ENCODE measurements around the gene CR1L. TPM values are rescaled to one million over a fixed set of nuclear protein-coding genes. Genes with fewer than 3 reads are reported as not detected.
"Not testable (repeated sequence)": the region's sequence is repeated elsewhere in the genome, so short reads cannot be mapped to it uniquely, and the experiment has no call there.

The CR1L gene
- total RNA-seq, 3 donors from 2014 or later, result not detected

GRCh38 chr1:207747627-207748492 lies 102.9 kb downstream of the CR1L start:
- H3K9me3 ChIP-seq, result no peaks in the 10 kb centered on the region
- peaks cover 13% of the 10 kb centered on the region for H3K4me1 ChIP-seq (ENCODE audit: low read depth)
- ATAC-seq (no peak), DNase-seq (peak in 1 of 3 donors; percentile 9)
- intact Hi-C loops (cut with DNase I, micrococcal nuclease), result no loop called here
- no peak for TF ChIP-seq CTCF (IDR thresholded peaks at IDR 0.05)
- H3K36me3 ChIP-seq (ENCODE audit: low read depth), result no peaks in the 10 kb centered on the region
- no peak overlapping the region for H3K4me3 ChIP-seq

GRCh38 chr1:207748737-207749528 lies 104.0 kb downstream of the CR1L start:
- no peak for TF ChIP-seq CTCF (IDR thresholded peaks at IDR 0.05)
- Histone ChIP-seq H3K4me3 (no peak overlapping the region), H3K9me3 (no peaks in the 10 kb centered on the region), H3K36me3 (ENCODE audit: low read depth) (no peaks in the 10 kb centered on the region), H3K4me1 (ENCODE audit: low read depth) (peaks cover 23% of the 10 kb centered on the region)
- peak in 1 of 3 donors; percentile 15 for DNase-seq
- ATAC-seq, result peak; percentile 4
- intact Hi-C loops (cut with DNase I, micrococcal nuclease), result no loop called here

GRCh38 chr1:207750631-207751305 lies 105.8 kb downstream of the CR1L start:
- no peak for TF ChIP-seq CTCF (IDR thresholded peaks at IDR 0.05)
- Histone ChIP-seq H3K9me3 (no peaks in the 10 kb centered on the region), H3K4me3 (no peak overlapping the region), H3K4me1 (ENCODE audit: low read depth) (peaks cover 38% of the 10 kb centered on the region), H3K36me3 (ENCODE audit: low read depth) (no peaks in the 10 kb centered on the region)
- DNase-seq (peak in 1 of 3 donors; percentile 9), ATAC-seq (no peak)
- intact Hi-C loops (cut with DNase I, micrococcal nuclease), result no loop called here

GRCh38 chr1:207751463-207751789 lies 106.5 kb downstream of the CR1L start:
- H3K36me3 ChIP-seq (ENCODE audit: low read depth); DNase-seq; ATAC-seq; H3K9me3 ChIP-seq; intact Hi-C loops (cut with DNase I, micrococcal nuclease): not testable (repeated sequence)
- Histone ChIP-seq H3K4me1 (ENCODE audit: low read depth) (peaks cover 44% of the 10 kb centered on the region), H3K4me3 (peak overlapping the region; percentile 69)

GRCh38 chr1:207751790-207752455 lies 107.0 kb downstream of the CR1L start, which contains the start of gene CD46:
CD46 (plus strand) TSS chr1:207752054; CDS start chr1:207752213, 159 bp downstream.
- ATAC-seq (peak; percentile 94), DNase-seq (peak; percentile 98)
- intact Hi-C loops (cut with DNase I, micrococcal nuclease), result no loop called here
- TF ChIP-seq CTCF (IDR thresholded peaks at IDR 0.05), result no peak
- H3K4me3 ChIP-seq, result peak within 1 kb of the TSS; percentile 69
- no peaks in the 10 kb centered on the region for H3K9me3 ChIP-seq
- peaks cover 45% of the 10 kb centered on the region for H3K4me1 ChIP-seq (ENCODE audit: low read depth)
- H3K36me3 ChIP-seq (ENCODE audit: low read depth), result no peaks in the 10 kb centered on the region
